Retinal pigment epithelial cell (primary cell): Measurements from ENCODE around the gene ABCC1.

Source experiments
- DNase-seq: peaks from one replicate; pipeline ENCODE4 v3.0.0-alpha.2; 2010; ENCODE audit warnings: low read depth
- H3K4me3 ChIP-seq: 2 replicates; pipeline ENCODE4 v1.5.1; 2011; ENCODE audit warnings: mild to moderate bottlenecking, low read length, control low read depth, moderate library complexity
- TF ChIP-seq, protein P1 (sequence below): conservative IDR thresholded peaks from 2 replicates; pipeline ENCODE4 v1.5.1; 2011; ENCODE audit warnings: low read depth, low read length, control low read depth, inconsistent platforms

Gene ABCC1

GRCh38 chr16:16005721-16006120 is 56.3 kb downstream of the ABCC1 start:
- TF ChIP-seq, protein P1, sequence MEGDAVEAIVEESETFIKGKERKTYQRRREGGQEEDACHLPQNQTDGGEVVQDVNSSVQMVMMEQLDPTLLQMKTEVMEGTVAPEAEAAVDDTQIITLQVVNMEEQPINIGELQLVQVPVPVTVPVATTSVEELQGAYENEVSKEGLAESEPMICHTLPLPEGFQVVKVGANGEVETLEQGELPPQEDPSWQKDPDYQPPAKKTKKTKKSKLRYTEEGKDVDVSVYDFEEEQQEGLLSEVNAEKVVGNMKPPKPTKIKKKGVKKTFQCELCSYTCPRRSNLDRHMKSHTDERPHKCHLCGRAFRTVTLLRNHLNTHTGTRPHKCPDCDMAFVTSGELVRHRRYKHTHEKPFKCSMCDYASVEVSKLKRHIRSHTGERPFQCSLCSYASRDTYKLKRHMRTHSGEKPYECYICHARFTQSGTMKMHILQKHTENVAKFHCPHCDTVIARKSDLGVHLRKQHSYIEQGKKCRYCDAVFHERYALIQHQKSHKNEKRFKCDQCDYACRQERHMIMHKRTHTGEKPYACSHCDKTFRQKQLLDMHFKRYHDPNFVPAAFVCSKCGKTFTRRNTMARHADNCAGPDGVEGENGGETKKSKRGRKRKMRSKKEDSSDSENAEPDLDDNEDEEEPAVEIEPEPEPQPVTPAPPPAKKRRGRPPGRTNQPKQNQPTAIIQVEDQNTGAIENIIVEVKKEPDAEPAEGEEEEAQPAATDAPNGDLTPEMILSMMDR: no peak
- H3K4me3 ChIP-seq: no peak overlapping the region

GRCh38 chr16:16006650-16007049 is 57.2 kb downstream of the ABCC1 start:
- DNase-seq: no peak
- no peak overlapping the region for H3K4me3 ChIP-seq
- TF ChIP-seq, protein P1: no peak

More at GRCh38 chr16:16005721-16006120, 56.3 kb downstream of the ABCC1 start:
- DNase-seq: no peak

DNA sequence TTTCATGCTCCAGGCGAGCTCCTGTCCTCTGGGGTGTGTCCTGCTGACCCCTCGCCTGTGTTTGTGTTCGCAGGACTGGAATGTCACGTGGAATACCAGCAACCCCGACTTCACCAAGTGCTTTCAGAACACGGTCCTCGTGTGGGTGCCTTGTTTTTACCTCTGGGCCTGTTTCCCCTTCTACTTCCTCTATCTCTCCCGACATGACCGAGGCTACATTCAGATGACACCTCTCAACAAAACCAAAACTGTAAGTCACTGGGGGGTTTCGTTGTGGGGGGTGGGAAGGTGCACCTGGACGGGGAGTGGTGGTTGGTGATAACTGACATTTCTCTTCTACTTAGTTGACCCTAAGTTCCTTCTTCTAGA is 58.3 kb downstream of the ABCC1 start:
- TF ChIP-seq, protein P1: no peak
- no peak overlapping the region for H3K4me3 ChIP-seq
- no peak for DNase-seq

- DNase-seq: no peak
- no peak overlapping the region for H3K4me3 ChIP-seq
- TF ChIP-seq, protein P1: no peak
Observed at GRCh38 chr16:16008666-16009065, 59.2 kb downstream of the ABCC1 start.

GRCh38 chr16:16009401-16009800 is 60.0 kb downstream of the ABCC1 start:
- DNase-seq: no peak
- TF ChIP-seq, protein P1: no peak
- no peak overlapping the region for H3K4me3 ChIP-seq

DNA sequence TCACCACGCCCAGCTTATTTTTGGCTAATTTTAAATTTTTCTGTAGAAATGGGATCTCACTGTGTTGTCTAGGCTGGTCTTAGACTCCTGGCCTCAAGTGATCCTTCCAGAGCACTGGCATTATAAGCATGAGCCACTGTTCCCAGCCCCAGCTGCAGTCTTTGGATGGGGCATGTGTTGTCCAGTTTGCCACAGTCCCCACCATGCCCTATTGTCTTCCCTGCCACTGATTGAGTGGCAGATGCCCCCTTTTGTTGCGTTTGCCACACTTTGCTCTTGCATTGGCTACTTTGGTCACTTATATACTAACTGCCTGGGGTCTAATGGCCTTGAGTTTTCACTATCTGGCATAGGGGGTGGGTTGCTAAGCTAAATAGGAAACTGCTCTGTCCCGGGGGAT is 60.8 kb downstream of the ABCC1 start:
- DNase-seq: no peak
- TF ChIP-seq, protein P1: no peak
- no peak overlapping the region for H3K4me3 ChIP-seq

GRCh38 chr16:16012144-16012543 is 62.7 kb downstream of the ABCC1 start:
- H3K4me3 ChIP-seq: no peak overlapping the region
- DNase-seq: no peak
- TF ChIP-seq, protein P1: no peak
